Esophagus squamous epithelium (tissue), 5 donors: ENCODE results near the gene GLYAT. TPM values are rescaled to one million over a fixed set of nuclear protein-coding genes. Genes with fewer than 3 reads are reported as not detected.
"Not testable (repeated sequence)": the region's sequence is repeated elsewhere in the genome, so short reads cannot be mapped to it uniquely, and the experiment has no call there.

Experiments used
- DNase-seq: peaks from one replicate; lab custom pipeline; 2025; lab: John Stamatoyannopoulos, UW
- H3K27ac ChIP-seq, 4 donors: fragments of 200-600 bp; sonication (generic); one replicate each; pipeline ENCODE4 v1.5.1; 2016 to 2019; ENCODE audit warnings: mild to moderate bottlenecking in 1 of 4
- H3K27me3 ChIP-seq, 4 donors: fragments of 200-600 bp; sonication (generic); 1 replicate in 3 of 4; 2 replicates in 1 of 4; pipeline versions ENCODE4 v1.5.1 to v1.6.0; 2017 to 2021; ENCODE audit warnings: antibody characterized with exemption in 1 of 4
- H3K36me3 ChIP-seq, 3 donors: fragments of 200-600 bp; sonication (generic); one replicate each; pipeline ENCODE4 v1.5.1; 2016 to 2019
- H3K4me1 ChIP-seq, 3 donors: fragments of 200-600 bp; sonication (generic); one replicate each; pipeline ENCODE4 v1.5.1; 2017 to 2019
- H3K4me3 ChIP-seq, 4 donors: fragments of 200-600 bp; sonication (generic); 1 replicate in 3 of 4; 2 replicates in 1 of 4; pipeline ENCODE4 v1.5.1; 2016 to 2019; ENCODE audit warnings: mild to moderate bottlenecking in 2 of 4, moderate library complexity in 1 of 4
- H3K9me3 ChIP-seq, 3 donors: fragments of 200-600 bp; sonication (generic); one replicate each; pipeline ENCODE4 v1.5.1; 2016 to 2019
- POLR2A ChIP-seq, 4 donors: fragments of 450-650 bp; IDR thresholded peaks; one replicate each; pipeline ENCODE4 v1.6.1; 2017; ENCODE audit warnings: antibody characterized with exemption in 4 of 4, mild to moderate bottlenecking in 4 of 4, moderate library complexity in 3 of 4
- WGBS, 2 donors: methylation state at CpG; one replicate each; pipeline ENCODE4 v1.1.5; 2018; 5-methylcytosine and 5-hydroxymethylcytosine counted together
- intact Hi-C: fragments of 100-400 bp; cut with DNase I; formaldehyde crosslinking; loops from one replicate; pipeline ENCODE4 v1.15.0; 2022
- total RNA-seq, 4 donors: library from RNA; depleted of rRNA; stranded (reverse); fragments of >200 nt; gene quantifications; one replicate each; pipeline ENCODE4 v1.1.0, GENCODE V29; 2016
- TF ChIP-seq, protein P1 (sequence below), 6 experiments: fragments of 450-650 bp in 4 of 6; fragments of 200-600 bp in 2 of 6; sonication (generic) in 2 of 6; IDR thresholded peaks; one replicate each; pipeline ENCODE4 v1.5.1; 2016 to 2019; ENCODE audit warnings: antibody characterized with exemption in 6 of 6, mild to moderate bottlenecking in 4 of 6, moderate library complexity in 4 of 6
- donor health status: DM: yes; HTN: yes; CAD: no.

GLYAT gene
- total RNA-seq, 4 donors from 2014 or later, result not detected

DNA sequence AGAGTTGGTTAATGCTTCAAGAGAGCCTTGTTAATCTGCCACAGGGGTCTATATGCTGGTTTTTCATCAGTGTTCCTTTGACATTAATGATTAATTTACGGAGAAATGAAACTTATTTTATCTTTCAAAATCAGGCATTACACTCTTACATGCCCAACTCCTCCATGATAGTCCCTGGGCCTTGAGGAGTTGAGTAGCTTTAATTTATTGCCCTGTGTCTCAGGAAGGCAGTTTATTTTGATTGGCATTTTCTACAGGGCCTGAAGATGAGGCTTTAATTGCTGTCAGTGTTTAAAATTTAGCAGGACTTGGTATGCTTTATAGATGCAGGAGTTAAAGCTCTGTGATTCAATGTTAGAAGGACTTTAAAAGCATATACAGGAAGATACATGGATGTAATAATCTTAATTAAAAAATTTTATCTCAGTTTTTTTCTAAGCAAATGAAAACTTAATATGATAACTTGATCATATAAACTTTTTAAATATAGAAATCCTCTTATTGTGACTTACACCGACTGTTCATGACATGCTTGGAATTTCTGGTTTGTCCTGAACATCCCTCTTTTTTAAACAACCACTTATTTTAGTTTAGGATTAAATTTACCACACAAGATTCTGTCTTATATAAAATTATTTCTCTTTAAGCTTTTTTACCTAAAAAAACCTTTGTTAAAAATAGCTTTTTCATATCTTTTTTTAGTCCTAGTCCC lies 12.2 kb downstream of the GLYAT start:
- intact Hi-C loops, result no loop called here
- Histone ChIP-seq H3K36me3 (no peaks in the 10 kb centered on the region), H3K9me3 (no peaks in the 10 kb centered on the region), H3K27ac (no peak overlapping the region), H3K4me1 (no peaks in the 10 kb centered on the region), H3K4me3 (no peak overlapping the region), H3K27me3 (no peaks in the 10 kb centered on the region)
- DNase-seq, result no peak
- TF ChIP-seq, protein P1, sequence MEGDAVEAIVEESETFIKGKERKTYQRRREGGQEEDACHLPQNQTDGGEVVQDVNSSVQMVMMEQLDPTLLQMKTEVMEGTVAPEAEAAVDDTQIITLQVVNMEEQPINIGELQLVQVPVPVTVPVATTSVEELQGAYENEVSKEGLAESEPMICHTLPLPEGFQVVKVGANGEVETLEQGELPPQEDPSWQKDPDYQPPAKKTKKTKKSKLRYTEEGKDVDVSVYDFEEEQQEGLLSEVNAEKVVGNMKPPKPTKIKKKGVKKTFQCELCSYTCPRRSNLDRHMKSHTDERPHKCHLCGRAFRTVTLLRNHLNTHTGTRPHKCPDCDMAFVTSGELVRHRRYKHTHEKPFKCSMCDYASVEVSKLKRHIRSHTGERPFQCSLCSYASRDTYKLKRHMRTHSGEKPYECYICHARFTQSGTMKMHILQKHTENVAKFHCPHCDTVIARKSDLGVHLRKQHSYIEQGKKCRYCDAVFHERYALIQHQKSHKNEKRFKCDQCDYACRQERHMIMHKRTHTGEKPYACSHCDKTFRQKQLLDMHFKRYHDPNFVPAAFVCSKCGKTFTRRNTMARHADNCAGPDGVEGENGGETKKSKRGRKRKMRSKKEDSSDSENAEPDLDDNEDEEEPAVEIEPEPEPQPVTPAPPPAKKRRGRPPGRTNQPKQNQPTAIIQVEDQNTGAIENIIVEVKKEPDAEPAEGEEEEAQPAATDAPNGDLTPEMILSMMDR (IDR thresholded peaks at IDR 0.05), result no peak
- no peak for TF ChIP-seq POLR2A (IDR thresholded peaks at IDR 0.05)
- WGBS, 2 donors, result 58 to 83% methylated on average over 2 of the region's 2 CpGs

DNA sequence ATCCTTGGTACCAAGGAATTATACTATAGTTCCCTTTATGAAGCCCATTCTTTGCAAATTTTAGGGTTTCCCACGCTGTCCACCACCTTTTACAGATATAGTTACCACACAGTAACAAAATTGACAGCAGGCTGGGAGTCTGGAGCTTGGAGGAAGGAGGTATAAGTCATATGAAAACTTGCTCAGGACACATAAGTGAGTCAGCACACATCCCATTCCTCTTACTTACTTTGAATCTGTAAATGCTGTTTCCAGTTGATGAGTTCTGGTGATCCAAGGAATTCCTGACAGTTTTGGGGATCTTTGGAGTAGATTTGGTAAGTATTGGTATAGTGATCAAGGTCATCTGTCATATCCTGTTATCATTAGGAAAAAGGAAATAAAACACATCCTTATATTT lies 19.2 kb downstream of the GLYAT start:
- no peak for TF ChIP-seq POLR2A (IDR thresholded peaks at IDR 0.05)
- TF ChIP-seq, protein P1 (IDR thresholded peaks at IDR 0.05), result no peak
- no peaks in the 10 kb centered on the region for H3K36me3 ChIP-seq
- no peaks in the 10 kb centered on the region for H3K27me3 ChIP-seq
- H3K4me1 ChIP-seq, result no peaks in the 10 kb centered on the region
- no peak for DNase-seq
- WGBS, 2 donors, result 0% methylated on average over 1 of the region's 1 CpG
- intact Hi-C loops, result no loop called here
- H3K9me3 ChIP-seq, result no peaks in the 10 kb centered on the region
- no peak overlapping the region for H3K27ac ChIP-seq
- no peak overlapping the region for H3K4me3 ChIP-seq

GRCh38 chr11:58711832-58712231 lies 19.9 kb downstream of the GLYAT start:
- H3K27me3 ChIP-seq, result no peaks in the 10 kb centered on the region
- no peak for TF ChIP-seq POLR2A (IDR thresholded peaks at IDR 0.05)
- TF ChIP-seq, protein P1 (IDR thresholded peaks at IDR 0.05), result no peak
- no peaks in the 10 kb centered on the region for H3K9me3 ChIP-seq
- no peak overlapping the region for H3K27ac ChIP-seq
- WGBS, 2 donors, result 38 to 76% methylated on average over 2 of the region's 2 CpGs
- intact Hi-C loops, result no loop called here
- H3K4me3 ChIP-seq, result no peak overlapping the region
- no peak for DNase-seq
- no peaks in the 10 kb centered on the region for H3K4me1 ChIP-seq
- H3K36me3 ChIP-seq, result no peaks in the 10 kb centered on the region

DNA sequence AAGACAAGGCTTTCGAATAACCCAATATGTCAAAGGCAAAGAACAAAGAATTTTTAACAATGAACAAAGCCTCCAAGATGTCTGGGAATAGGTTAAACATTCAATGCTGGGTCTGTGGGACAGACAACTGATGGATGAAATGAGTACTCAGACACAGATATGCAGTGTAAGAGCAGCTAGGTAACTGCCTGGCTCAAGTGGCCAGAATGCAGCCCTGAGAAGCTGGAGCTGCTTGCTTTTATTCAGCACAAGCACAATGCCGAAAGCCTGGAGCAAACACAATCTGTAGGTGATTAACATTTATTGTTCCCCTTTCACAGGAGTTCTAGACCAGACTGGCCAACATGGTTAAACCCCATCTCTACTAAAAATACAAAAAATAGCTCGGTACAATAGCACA lies 24.0 kb downstream of the GLYAT start:
- WGBS, 2 donors, result 30 to 56% methylated on average over 3 of the region's 3 CpGs
- TF ChIP-seq, protein P1 (IDR thresholded peaks at IDR 0.05), result no peak
- TF ChIP-seq POLR2A (IDR thresholded peaks at IDR 0.05), result no peak
- Histone ChIP-seq H3K36me3 (no peaks in the 10 kb centered on the region), H3K4me1 (no peaks in the 10 kb centered on the region), H3K4me3 (no peak overlapping the region), H3K27me3 (no peaks in the 10 kb centered on the region), H3K27ac (no peak overlapping the region), H3K9me3 (no peaks in the 10 kb centered on the region)
- intact Hi-C loops, result no loop called here
- no peak for DNase-seq

DNA sequence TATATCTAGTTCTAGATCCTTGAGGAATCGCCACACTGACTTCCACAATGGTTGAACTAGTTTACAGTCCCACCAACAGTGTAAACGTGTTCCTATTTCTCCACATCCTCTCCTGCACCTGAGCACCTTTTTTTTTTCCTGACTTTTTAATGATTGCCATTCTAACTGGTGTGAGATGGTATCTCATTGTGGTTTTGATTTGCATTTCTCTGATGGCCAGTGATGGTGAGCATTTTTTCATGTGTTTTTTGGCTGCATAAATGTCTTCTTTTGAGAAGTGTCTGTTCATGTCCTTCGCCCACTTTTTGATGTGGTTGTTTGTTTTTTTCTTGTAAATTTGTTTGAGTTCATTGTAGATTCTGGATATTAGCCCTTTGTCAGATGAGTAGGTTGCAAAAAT lies 34.9 kb downstream of the GLYAT start:
- 56% methylated on average over 2 of the region's 3 CpGs for WGBS, 2 donors

More for the DNA sequence above, 34.9 kb downstream of the GLYAT start:
- H3K4me1 ChIP-seq, H3K4me3 ChIP-seq, H3K36me3 ChIP-seq, H3K27ac ChIP-seq, intact Hi-C loops, DNase-seq, H3K27me3 ChIP-seq, H3K9me3 ChIP-seq: not testable (repeated sequence)
